CD14-positive monocyte (primary cell): ENCODE data around the gene RASGRP3. TPM values are rescaled to one million over a fixed set of nuclear protein-coding genes. Genes with fewer than 3 reads are reported as not detected.

Source experiments
- DNase-seq, 3 donors: peaks; one replicate each; pipeline ENCODE4 v3.0.0-alpha.2; 2011 to 2022
- H2AFZ ChIP-seq: 2 replicates; pipeline ENCODE4 v1.6.0; 2012; ENCODE audit warnings: mild to moderate bottlenecking, low read depth, low read length, inconsistent platforms; ENCODE audit not compliant: insufficient read depth, poor library complexity, severe bottlenecking
- H3K27ac ChIP-seq, 2 donors: 1 replicate in 1 of 2; 2 replicates in 1 of 2; pipeline ENCODE4 v1.5.1; 2012 to 2013; ENCODE audit warnings: low read length in 2 of 2, control low read depth in 1 of 2, inconsistent platforms in 1 of 2, low read depth in 1 of 2, mild to moderate bottlenecking in 1 of 2
- H3K27me3 ChIP-seq, 2 donors: one replicate each; pipeline versions ENCODE4 v1.6.0 to v1.6.1; 2011 to 2013; ENCODE audit warnings: low read length in 2 of 2; ENCODE audit not compliant: control insufficient read depth in 2 of 2, insufficient read depth in 2 of 2
- H3K36me3 ChIP-seq, 2 donors: replicated peaks in 1 of 2; 1 replicate in 1 of 2; 2 replicates in 1 of 2; pipeline versions ENCODE4 v1.5.1 to v1.6.1; 2012 to 2013; ENCODE audit warnings: low read length in 2 of 2, control low read depth in 1 of 2, inconsistent platforms in 1 of 2, mild to moderate bottlenecking in 1 of 2; ENCODE audit not compliant: insufficient read depth in 2 of 2, control insufficient read depth in 1 of 2
- H3K4me1 ChIP-seq, 2 donors: 1 replicate in 1 of 2; 2 replicates in 1 of 2; pipeline versions ENCODE4 v1.5.1 to v1.6.1; 2012 to 2013; ENCODE audit warnings: low read length in 2 of 2, control low read depth in 1 of 2, inconsistent platforms in 1 of 2, mild to moderate bottlenecking in 1 of 2, moderate library complexity in 1 of 2; ENCODE audit not compliant: insufficient read depth in 2 of 2, control insufficient read depth in 1 of 2
- H3K4me2 ChIP-seq: replicated peaks from 2 replicates; pipeline ENCODE3; 2012; ENCODE audit warnings: low read length, moderate library complexity, mild to moderate bottlenecking; ENCODE audit not compliant: poor library complexity, severe bottlenecking; ENCODE audit errors: extremely low read depth
- H3K4me3 ChIP-seq, 3 experiments: fragments of 200-600 bp in 1 of 3; sonication (generic) in 1 of 3; replicated peaks in 1 of 3; 1 replicate in 2 of 3; 2 replicates in 1 of 3; pipeline ENCODE4 v1.5.1; 2011 to 2013; ENCODE audit warnings: low read length in 3 of 3, mild to moderate bottlenecking in 3 of 3, control low read depth in 2 of 3, low read depth in 2 of 3, inconsistent platforms in 1 of 3, moderate library complexity in 1 of 3
- H3K79me2 ChIP-seq: 2 replicates; pipeline ENCODE4 v1.6.0; 2012; ENCODE audit warnings: mild to moderate bottlenecking, control low read depth, inconsistent platforms, low read length, moderate library complexity; ENCODE audit not compliant: insufficient read depth
- H3K9ac ChIP-seq: 2 replicates; pipeline ENCODE4 v1.6.0; 2017; ENCODE audit warnings: low read length, mild to moderate bottlenecking; ENCODE audit not compliant: insufficient read depth, poor library complexity, severe bottlenecking
- H3K9me3 ChIP-seq, 2 donors: replicated peaks in 1 of 2; 1 replicate in 1 of 2; 2 replicates in 1 of 2; pipeline versions ENCODE4 v1.5.1 to v1.6.1; 2012 to 2013; ENCODE audit warnings: low read length in 2 of 2, control low read depth in 1 of 2; ENCODE audit not compliant: control insufficient read depth in 1 of 2, insufficient read depth in 1 of 2
- H4K20me1 ChIP-seq: 2 replicates; pipeline ENCODE4 v1.6.0; 2012; ENCODE audit warnings: mild to moderate bottlenecking, low read length, control low read depth, moderate library complexity; ENCODE audit not compliant: insufficient read depth
- H3K27ac Mint-ChIP-seq, 7 donors: one replicate each; pipeline ENCODE4 v1.8.0; 2020; ENCODE audit warnings: mild to moderate bottlenecking in 7 of 7, mixed read lengths in 7 of 7, moderate library complexity in 6 of 7, inconsistent platforms in 2 of 7
- H3K27me3 Mint-ChIP-seq, 3 donors: one replicate each; pipeline ENCODE4 v1.8.0; 2021 to 2022; ENCODE audit warnings: low read depth in 3 of 3, mild to moderate bottlenecking in 3 of 3, mixed read lengths in 3 of 3, moderate library complexity in 3 of 3, inconsistent platforms in 1 of 3
- H3K36me3 Mint-ChIP-seq, 2 donors: one replicate each; pipeline ENCODE4 v1.8.0; 2020; ENCODE audit warnings: mixed read lengths in 2 of 2, inconsistent platforms in 1 of 2, mild to moderate bottlenecking in 1 of 2
- H3K4me1 Mint-ChIP-seq: one replicate; pipeline ENCODE4 v1.8.0; 2020; ENCODE audit warnings: mild to moderate bottlenecking, mixed read lengths
- H3K4me3 Mint-ChIP-seq, 2 donors: one replicate each; pipeline ENCODE4 v1.8.0; 2020; ENCODE audit warnings: mild to moderate bottlenecking in 2 of 2, mixed read lengths in 2 of 2, moderate library complexity in 1 of 2
- H3K9me3 Mint-ChIP-seq, 7 donors: one replicate each; pipeline ENCODE4 v1.8.0; 2020 to 2022; ENCODE audit warnings: mixed read lengths in 7 of 7, mild to moderate bottlenecking in 6 of 7, moderate library complexity in 6 of 7, inconsistent platforms in 2 of 7
- WGBS: methylation state at CpG from one replicate; pipeline ENCODE4 v1.1.5; 2013; ENCODE audit warnings: missing lambda C conversion rate; ENCODE audit not compliant: insufficient coverage; 5-methylcytosine and 5-hydroxymethylcytosine counted together
- intact Hi-C, 2 donors: fragments of 100-400 bp; cut with micrococcal nuclease; formaldehyde crosslinking; loops; one replicate each; pipeline versions ENCODE4 v1.15.0 to v1.15.1; 2023
- polyA plus RNA-seq, 3 donors: library from polyadenylated mRNA; depleted of rRNA in 1 of 3; unstranded in 2 of 3; stranded (reverse) in 1 of 3; fragments of 300-500 nt in 2 of 3; fragments of >200 nt in 1 of 3; fragmentation: Illumina TruSeq in 2 of 3; gene quantifications; 1 replicate in 2 of 3; 2 replicates in 1 of 3; pipeline ENCODE4 v1.2.3, GENCODE V29; 2012 to 2021
- TF ChIP-seq, protein P1 (sequence below): fragments of 200-600 bp; IDR thresholded peaks from one replicate; pipeline ENCODE4 v1.8.0; 2022; ENCODE audit warnings: antibody characterized with exemption, mild to moderate bottlenecking

The RASGRP3 gene
- polyA plus RNA-seq, 3 donors, result 0.62 to 0.89 (median 0.84) TPM

DNA sequence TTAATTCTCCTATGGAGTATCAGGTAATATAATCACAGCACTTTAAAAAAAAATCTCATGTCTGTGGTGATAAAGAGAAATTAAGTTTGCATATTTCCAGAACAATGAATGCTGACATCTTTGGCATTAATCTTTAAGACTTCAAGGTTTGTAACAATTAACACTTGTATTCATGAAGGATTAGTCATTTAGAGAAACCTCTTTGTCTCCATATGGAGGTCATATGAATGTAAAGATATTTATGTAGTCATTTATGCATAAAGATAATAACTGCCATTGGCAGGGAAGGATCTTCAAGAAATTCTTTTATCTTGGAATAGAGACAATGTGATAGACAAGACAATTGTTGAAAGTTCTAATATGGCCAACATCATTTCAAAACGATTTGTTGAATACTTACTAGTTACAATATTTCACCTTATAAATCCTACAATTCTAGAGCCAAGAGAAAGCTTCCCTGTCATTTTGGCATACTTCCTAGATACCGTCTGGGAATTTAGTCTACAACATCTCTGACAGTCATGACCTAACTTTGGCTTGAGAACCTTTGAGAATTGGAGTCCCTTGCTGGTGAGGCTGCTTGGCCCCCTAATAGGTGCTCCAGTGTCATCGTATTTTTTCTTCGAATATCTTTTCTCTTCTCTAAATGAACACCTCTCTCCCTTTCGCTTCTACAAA lies 33.6 kb downstream of the RASGRP3 start:
- no peak overlapping the region for H3K4me3 ChIP-seq
- 90% methylated on average over 1 of the region's 5 CpGs for WGBS
- Mint-ChIP-seq H3K27ac (no peak overlapping the region), H3K4me3 (no peak overlapping the region), H3K27me3 (no peaks in the 10 kb centered on the region), H3K9me3 (peaks cover 0 to 3% (median 0%) of the 10 kb centered on the region in 7 donors), H3K36me3 (no peaks in the 10 kb centered on the region), H3K4me1 (no peaks in the 10 kb centered on the region)
- H3K36me3 ChIP-seq, result no peaks in the 10 kb centered on the region
- intact Hi-C loops, result no loop called here
- no peaks in the 10 kb centered on the region for H4K20me1 ChIP-seq
- H3K9me3 ChIP-seq, result no peaks in the 10 kb centered on the region
- H2AFZ ChIP-seq, result no peak overlapping the region
- DNase-seq, result no peak
- no peaks in the 10 kb centered on the region for H3K27me3 ChIP-seq
- no peak overlapping the region for H3K9ac ChIP-seq
- TF ChIP-seq, protein P1, sequence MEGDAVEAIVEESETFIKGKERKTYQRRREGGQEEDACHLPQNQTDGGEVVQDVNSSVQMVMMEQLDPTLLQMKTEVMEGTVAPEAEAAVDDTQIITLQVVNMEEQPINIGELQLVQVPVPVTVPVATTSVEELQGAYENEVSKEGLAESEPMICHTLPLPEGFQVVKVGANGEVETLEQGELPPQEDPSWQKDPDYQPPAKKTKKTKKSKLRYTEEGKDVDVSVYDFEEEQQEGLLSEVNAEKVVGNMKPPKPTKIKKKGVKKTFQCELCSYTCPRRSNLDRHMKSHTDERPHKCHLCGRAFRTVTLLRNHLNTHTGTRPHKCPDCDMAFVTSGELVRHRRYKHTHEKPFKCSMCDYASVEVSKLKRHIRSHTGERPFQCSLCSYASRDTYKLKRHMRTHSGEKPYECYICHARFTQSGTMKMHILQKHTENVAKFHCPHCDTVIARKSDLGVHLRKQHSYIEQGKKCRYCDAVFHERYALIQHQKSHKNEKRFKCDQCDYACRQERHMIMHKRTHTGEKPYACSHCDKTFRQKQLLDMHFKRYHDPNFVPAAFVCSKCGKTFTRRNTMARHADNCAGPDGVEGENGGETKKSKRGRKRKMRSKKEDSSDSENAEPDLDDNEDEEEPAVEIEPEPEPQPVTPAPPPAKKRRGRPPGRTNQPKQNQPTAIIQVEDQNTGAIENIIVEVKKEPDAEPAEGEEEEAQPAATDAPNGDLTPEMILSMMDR, result no peak
- no peak overlapping the region for H3K4me2 ChIP-seq
- no peak overlapping the region for H3K27ac ChIP-seq
- no peaks in the 10 kb centered on the region for H3K79me2 ChIP-seq
- no peaks in the 10 kb centered on the region for H3K4me1 ChIP-seq

DNA sequence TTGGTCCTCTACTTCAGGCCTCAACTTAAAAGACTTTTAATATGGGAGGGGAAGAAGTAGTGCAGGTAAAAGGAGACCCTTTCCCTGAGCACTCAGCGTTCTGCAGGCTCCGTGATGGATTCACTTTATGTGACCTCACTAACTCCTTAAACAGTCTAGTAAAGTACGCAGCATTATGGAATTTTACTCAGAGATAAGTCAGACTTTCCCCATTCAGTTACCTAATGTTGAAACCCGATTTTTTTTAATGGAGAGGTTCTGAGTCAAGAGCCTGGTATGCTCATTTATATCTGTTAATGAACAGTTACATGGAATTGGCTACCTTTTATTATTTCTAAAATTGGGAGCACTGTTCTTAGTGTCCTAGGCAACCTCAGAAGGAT lies 34.1 kb downstream of the RASGRP3 start:
- H3K4me2 ChIP-seq, result no peak overlapping the region
- H3K4me3 Mint-ChIP-seq, result no peak overlapping the region
- peak overlapping the region in 1 of 7 donors; percentile 26 for H3K27ac Mint-ChIP-seq
- H3K36me3 ChIP-seq, result no peaks in the 10 kb centered on the region
- no peaks in the 10 kb centered on the region for H3K4me1 Mint-ChIP-seq
- no peaks in the 10 kb centered on the region for H3K9me3 ChIP-seq
- H4K20me1 ChIP-seq, result no peaks in the 10 kb centered on the region
- no peaks in the 10 kb centered on the region for H3K27me3 Mint-ChIP-seq
- H3K36me3 Mint-ChIP-seq, result no peaks in the 10 kb centered on the region
- no peaks in the 10 kb centered on the region for H3K27me3 ChIP-seq
- no CpG with 5 or more reads among the region's 4 CpGs for WGBS
- no peaks in the 10 kb centered on the region for H3K4me1 ChIP-seq
- no peak overlapping the region for H3K4me3 ChIP-seq
- H3K9ac ChIP-seq, result no peak overlapping the region
- no peaks in the 10 kb centered on the region for H3K79me2 ChIP-seq
- no peak for DNase-seq
- TF ChIP-seq, protein P1, result no peak
- no peak overlapping the region for H3K27ac ChIP-seq
- intact Hi-C loops, result no loop called here
- H3K9me3 Mint-ChIP-seq, result peaks cover 0 to 3% (median 0%) of the 10 kb centered on the region in 7 donors
- H2AFZ ChIP-seq, result no peak overlapping the region
